ENCODE measurements around the gene CFAP54.

DNA sequence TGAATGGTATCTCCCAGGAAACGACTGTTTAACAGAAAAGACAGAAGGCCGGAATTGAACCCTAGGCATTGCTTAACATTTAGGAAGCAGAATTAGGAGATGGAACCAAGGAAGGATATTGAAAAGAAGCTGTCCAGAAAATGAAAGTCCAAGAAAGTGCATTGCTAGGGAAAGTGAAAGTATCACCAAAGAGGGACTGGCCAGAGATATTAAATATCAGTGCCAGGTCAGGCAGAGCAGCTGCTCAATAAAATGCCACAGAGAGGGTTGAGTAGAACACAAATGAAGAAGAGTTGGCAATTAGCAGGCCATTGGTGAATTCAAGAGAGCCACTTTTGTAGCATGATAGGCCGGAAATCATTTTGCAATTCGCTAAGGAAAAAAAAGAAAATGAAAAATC, 101.6 kb downstream of the CFAP54 start:
- TF ChIP-seq POLR2AphosphoS5 (IDR thresholded peaks at IDR 0.05; ENCODE audit: insufficient read depth in 1 of 2, low read depth in 1 of 2) (no peak), POLR2A (IDR thresholded peaks at IDR 0.05) (no peak), CTCF (IDR thresholded peaks at IDR 0.05) (no peak)
